Pancreas (tissue), 10 donors: ENCODE results near the gene CYSTM1. TPM values are rescaled to one million over a fixed set of nuclear protein-coding genes. Genes with fewer than 3 reads are reported as not detected.

Experiments
- ATAC-seq, 4 donors: fragments of 200-7000 bp; cut with Tn5 transposase; one replicate each; pipeline versions ENCODE4 v1.8.0 to v1.9.1; 2020; ENCODE audit warnings: mild to moderate bottlenecking in 4 of 4, moderate library complexity in 4 of 4
- DNase-seq, 6 donors: peaks; one replicate each; pipeline ENCODE4 v3.0.0-alpha.2; 2020
- FAIRE-seq: peaks from 2 replicates; lab custom pipeline; 2012; peaks lifted over from hg19 to GRCh38; lab: Jason Lieb, UNC
- H3K27ac ChIP-seq, 4 donors: fragments of 200-600 bp; sonication (generic); 1 replicate in 3 of 4; 2 replicates in 1 of 4; pipeline versions ENCODE4 v1.5.0 to v1.8.0; 2020
- H3K27me3 ChIP-seq, 4 donors: fragments of 200-600 bp; one replicate each; pipeline ENCODE4 v1.8.0; 2021
- H3K36me3 ChIP-seq, 3 donors: fragments of 200-600 bp; sonication (generic) in 1 of 3; one replicate each; pipeline versions ENCODE4 v1.5.0 to v1.8.0; 2020 to 2021
- H3K4me1 ChIP-seq, 3 donors: fragments of 200-600 bp; one replicate each; pipeline ENCODE4 v1.8.0; 2021
- H3K4me3 ChIP-seq, 4 donors: fragments of 200-600 bp; sonication (generic) in 2 of 4; one replicate each; pipeline versions ENCODE4 v1.5.0 to v1.8.0; 2020 to 2021
- H3K9me3 ChIP-seq, 4 donors: fragments of 200-600 bp; one replicate each; pipeline ENCODE4 v1.8.0; 2021
- WGBS, 2 donors: extraction: QIAGEN DNeasy Blood & Tissue Kit; methylation state at CpG; one replicate each; pipeline ENCODE4 v1.1.7; 2013; 5-methylcytosine and 5-hydroxymethylcytosine counted together
- intact Hi-C, 3 donors: fragments of 100-400 bp; cut with DNase I; formaldehyde crosslinking; loops; one replicate each; pipeline versions ENCODE4 v1.11.1 to v1.14.2; 2022
- polyA plus RNA-seq, 2 donors: library from polyadenylated mRNA; stranded (reverse); fragments of 200-250 nt; gene quantifications; one replicate each; pipeline ENCODE4 v1.2.3, GENCODE V29; 2013
- total RNA-seq, 6 donors: library from RNA; stranded (reverse); fragmentation: NEBNext Ultra II Directional in 4 of 6; extraction: Animal tissue kit (Norgen Biotek cat#: 25700) in 4 of 6; gene quantifications; one replicate each; pipeline versions ENCODE4 v1.2.1 to v1.2.4, GENCODE V29; 2021 to 2023
- TF ChIP-seq, protein P1 (sequence below), 4 donors: fragments of 200-600 bp; sonication (generic) in 3 of 4; IDR thresholded peaks; one replicate each; pipeline versions ENCODE4 v1.5.0 to v1.8.0; 2021; ENCODE audit warnings: antibody characterized with exemption in 4 of 4
- donor health status: healthy with polysubstance abuse.
- donor health status: DM: no; HTN: no; CAD: no; lungs with moderate emphysema.
- donor health status: DM: no; HTN: no; CAD: no.
- donor health status: control.
- donor health status: control.
- donor health status: Bipolar disorder and iron deficiency.
- donor health status: DM: yes; HTN: yes; CAD: no.
- donor health status: DM: no; HTN: no; CAD: no.
- donor health status: DM: no; HTN: no; CAD: no.
- donor health status: DM: yes; HTN: yes; CAD: no.

CYSTM1 gene
- total and polyA plus RNA-seq, 8 donors = 30.2 to 185 (median 52.8) TPM

DNA sequence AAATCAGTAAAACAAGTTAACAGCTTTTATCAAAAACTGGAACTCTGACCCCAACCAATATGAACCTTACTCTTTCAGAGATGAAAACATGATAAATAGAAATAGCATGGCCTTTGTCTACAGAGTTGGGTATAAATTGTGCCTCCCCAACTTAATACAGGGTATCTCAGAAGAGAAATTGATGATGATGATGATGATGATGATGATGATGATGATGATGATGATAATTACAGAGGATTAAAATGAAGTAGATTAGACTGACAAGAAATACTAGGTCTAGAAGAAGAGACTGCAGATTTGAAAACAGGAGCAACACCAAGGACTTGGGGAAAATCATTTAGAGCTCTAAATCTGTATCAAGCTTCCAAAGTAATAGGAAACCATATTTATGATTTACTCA, 100.8 kb downstream of the CYSTM1 start:
- H3K4me1 ChIP-seq = no peaks in the 10 kb centered on the region
- H3K27ac ChIP-seq = no peak overlapping the region
- ATAC-seq (no peak), FAIRE-seq (no peak), DNase-seq (no peak)
- H3K27me3 ChIP-seq = no peaks in the 10 kb centered on the region
- intact Hi-C loops = no loop called here
- no peak overlapping the region for H3K4me3 ChIP-seq
- TF ChIP-seq, protein P1, sequence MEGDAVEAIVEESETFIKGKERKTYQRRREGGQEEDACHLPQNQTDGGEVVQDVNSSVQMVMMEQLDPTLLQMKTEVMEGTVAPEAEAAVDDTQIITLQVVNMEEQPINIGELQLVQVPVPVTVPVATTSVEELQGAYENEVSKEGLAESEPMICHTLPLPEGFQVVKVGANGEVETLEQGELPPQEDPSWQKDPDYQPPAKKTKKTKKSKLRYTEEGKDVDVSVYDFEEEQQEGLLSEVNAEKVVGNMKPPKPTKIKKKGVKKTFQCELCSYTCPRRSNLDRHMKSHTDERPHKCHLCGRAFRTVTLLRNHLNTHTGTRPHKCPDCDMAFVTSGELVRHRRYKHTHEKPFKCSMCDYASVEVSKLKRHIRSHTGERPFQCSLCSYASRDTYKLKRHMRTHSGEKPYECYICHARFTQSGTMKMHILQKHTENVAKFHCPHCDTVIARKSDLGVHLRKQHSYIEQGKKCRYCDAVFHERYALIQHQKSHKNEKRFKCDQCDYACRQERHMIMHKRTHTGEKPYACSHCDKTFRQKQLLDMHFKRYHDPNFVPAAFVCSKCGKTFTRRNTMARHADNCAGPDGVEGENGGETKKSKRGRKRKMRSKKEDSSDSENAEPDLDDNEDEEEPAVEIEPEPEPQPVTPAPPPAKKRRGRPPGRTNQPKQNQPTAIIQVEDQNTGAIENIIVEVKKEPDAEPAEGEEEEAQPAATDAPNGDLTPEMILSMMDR (IDR thresholded peaks at IDR 0.05) = no peak
- no peaks in the 10 kb centered on the region for H3K36me3 ChIP-seq
- no peaks in the 10 kb centered on the region for H3K9me3 ChIP-seq

DNA sequence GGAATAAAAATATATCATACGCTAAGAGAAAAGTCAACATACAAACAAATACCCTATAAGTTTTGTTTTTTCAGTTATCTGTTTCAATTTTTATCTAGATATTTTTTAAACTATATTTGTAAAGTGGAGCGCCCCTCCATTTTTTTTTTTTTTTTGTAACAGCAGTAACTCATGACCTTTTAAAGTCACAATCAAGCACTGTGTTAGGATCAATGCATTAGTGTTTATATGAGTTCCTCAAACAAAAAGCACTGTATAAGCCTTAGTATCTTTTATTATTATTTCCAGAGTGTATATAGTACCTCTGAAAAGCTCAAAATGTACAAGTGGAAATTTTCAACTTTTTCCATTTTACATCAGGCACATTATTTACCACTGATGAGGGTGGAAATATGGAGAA, 107.3 kb downstream of the CYSTM1 start:
- peaks cover 0 to 8% (median 0%) of the 10 kb centered on the region in 3 donors for H3K4me1 ChIP-seq
- TF ChIP-seq, protein P1 (IDR thresholded peaks at IDR 0.05) = no peak
- no peak overlapping the region for H3K27ac ChIP-seq
- no peak for ATAC-seq
- intact Hi-C loops = no loop called here
- no peaks in the 10 kb centered on the region for H3K27me3 ChIP-seq
- H3K9me3 ChIP-seq = no peaks in the 10 kb centered on the region
- WGBS, 2 donors = 88 to 89% methylated on average over 2 of the region's 2 CpGs
- FAIRE-seq = peak; percentile 5
- H3K36me3 ChIP-seq = no peaks in the 10 kb centered on the region
- no peak for DNase-seq
- no peak overlapping the region for H3K4me3 ChIP-seq

GRCh38 chr5:140284013-140284412, 109.0 kb downstream of the CYSTM1 start:
- FAIRE-seq (no peak), ATAC-seq (no peak), DNase-seq (no peak)
- WGBS, 2 donors = 81 to 90% methylated on average over 3 of the region's 3 CpGs
- Histone ChIP-seq H3K27ac (no peak overlapping the region), H3K4me3 (no peak overlapping the region), H3K4me1 (peaks cover 0 to 8% (median 0%) of the 10 kb centered on the region in 3 donors), H3K9me3 (no peaks in the 10 kb centered on the region), H3K36me3 (no peaks in the 10 kb centered on the region), H3K27me3 (no peaks in the 10 kb centered on the region)
- intact Hi-C loops = no loop called here
- TF ChIP-seq, protein P1 (IDR thresholded peaks at IDR 0.05) = no peak

- WGBS, 2 donors = 84 to 86% methylated on average over 5 of the region's 5 CpGs
- TF ChIP-seq, protein P1 (IDR thresholded peaks at IDR 0.05) = no peak
- Histone ChIP-seq H3K4me3 (no peak overlapping the region), H3K36me3 (no peaks in the 10 kb centered on the region), H3K4me1 (peaks cover 0 to 8% (median 0%) of the 10 kb centered on the region in 3 donors), H3K27ac (no peak overlapping the region), H3K9me3 (no peaks in the 10 kb centered on the region), H3K27me3 (no peaks in the 10 kb centered on the region)
- ATAC-seq (no peak), DNase-seq (no peak), FAIRE-seq (no peak)
- intact Hi-C loops = no loop called here
These were observed 111.4 kb downstream of the CYSTM1 start for GRCh38 chr5:140286424-140286823.

GRCh38 chr5:140287801-140288521, 113.0 kb downstream of the CYSTM1 start:
- FAIRE-seq (no peak), DNase-seq (no peak), ATAC-seq (no peak)
- Histone ChIP-seq H3K27ac (no peak overlapping the region), H3K4me3 (no peak overlapping the region), H3K9me3 (no peaks in the 10 kb centered on the region), H3K36me3 (no peaks in the 10 kb centered on the region), H3K4me1 (peaks cover 8 to 18% (median 10%) of the 10 kb centered on the region in 3 donors), H3K27me3 (no peaks in the 10 kb centered on the region)
- WGBS, 2 donors = 85 to 86% methylated on average over 7 of the region's 7 CpGs
- TF ChIP-seq, protein P1 (IDR thresholded peaks at IDR 0.05) = no peak
- intact Hi-C loops = no loop called here
